SKM-1 treated with dmso at 0.1 percent for 144 hours (cell line): ENCODE data around the gene AQP10.
"Not testable (repeated sequence)": the region's sequence is repeated elsewhere in the genome, so short reads cannot be mapped to it uniquely, and the experiment has no call there.

ENCODE experiments used
- DNase-seq: peaks from one replicate; lab custom pipeline; 2025; ENCODE audit not compliant: unreplicated experiment; lab: John Stamatoyannopoulos, UW

Gene AQP10

DNA sequence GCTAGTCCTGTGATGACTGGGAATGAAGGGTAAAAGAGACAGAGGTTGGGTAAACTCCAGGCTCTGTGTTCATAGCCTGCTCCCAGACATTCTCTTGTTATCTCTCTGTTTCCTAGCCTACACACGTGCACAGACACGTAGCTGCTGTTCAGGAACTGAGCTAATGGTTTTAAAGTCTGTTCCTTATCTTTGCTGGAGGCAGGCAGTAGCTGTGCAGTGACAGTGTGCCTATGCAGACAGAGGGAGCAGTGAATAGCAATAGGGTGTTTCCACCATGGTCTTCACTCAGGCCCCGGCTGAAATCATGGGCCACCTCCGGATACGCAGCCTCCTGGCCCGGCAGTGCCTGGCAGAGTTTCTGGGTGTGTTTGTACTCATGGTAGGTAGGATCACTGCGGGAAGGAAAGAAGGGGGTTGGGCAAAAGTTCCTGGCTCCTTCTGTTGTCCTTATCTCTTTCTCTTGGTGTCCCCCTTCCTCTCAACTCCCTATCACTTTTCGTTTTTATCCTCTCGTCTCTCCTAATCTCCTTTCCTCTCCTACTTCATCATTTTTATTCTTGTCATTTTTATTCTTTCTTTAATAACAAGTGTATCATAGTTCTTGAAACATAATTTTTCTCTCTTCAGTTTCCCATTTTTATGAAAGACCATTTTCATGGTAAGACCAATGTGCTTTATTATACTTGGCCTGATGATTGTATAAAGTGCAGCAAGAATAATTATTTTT lies at the start of gene AQP10:
Gene AQP10 (plus strand): TSS at position 212 of the 727 bp plus-strand sequence. CDS start 63 bp downstream, at position 275.
- no peak for DNase-seq

DNA sequence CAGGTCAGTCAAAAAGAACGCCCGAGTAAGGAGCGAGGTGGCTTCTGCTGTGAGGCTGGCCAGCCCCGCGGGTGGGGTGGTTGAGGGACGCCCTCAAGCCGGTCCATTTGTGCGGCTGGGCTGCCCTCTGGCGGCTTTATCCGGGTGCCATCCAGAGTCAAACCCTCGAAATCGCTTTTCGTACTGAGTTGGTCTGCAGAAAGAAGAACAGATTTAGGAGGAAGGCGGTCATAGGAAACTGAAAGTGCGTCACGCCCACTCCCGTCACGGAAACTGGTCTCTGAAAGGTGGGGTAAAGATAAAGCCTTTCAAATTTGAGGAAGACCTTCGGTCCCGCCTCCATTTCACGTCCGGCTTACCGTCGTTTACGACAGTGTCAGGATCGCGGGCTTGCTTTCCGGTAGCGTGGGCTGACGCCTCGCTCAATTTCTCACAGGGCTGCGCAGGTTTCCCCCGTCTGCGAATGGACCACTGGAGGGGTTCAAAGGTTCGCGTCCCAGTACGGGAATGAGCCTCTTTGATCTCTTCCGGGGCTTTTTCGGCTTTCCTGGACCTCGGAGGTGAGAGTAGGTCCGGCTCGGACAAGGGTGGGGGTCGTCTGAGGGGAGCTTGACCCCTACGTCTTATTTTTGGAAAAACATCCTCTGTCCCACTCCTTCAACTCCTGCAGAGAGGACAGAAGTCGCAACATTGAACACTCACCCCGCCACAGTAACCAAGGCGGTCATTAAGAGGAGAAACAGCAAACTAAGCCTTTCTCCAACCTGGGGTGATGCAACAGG lies 48.5 kb upstream of the AQP10 start, which contains the start of gene HAX1:
Gene HAX1 (plus strand): TSS at position 413 of the 782 bp plus-strand sequence. CDS start 95 bp downstream, at position 508.
- peak; percentile 100 for DNase-seq

DNA sequence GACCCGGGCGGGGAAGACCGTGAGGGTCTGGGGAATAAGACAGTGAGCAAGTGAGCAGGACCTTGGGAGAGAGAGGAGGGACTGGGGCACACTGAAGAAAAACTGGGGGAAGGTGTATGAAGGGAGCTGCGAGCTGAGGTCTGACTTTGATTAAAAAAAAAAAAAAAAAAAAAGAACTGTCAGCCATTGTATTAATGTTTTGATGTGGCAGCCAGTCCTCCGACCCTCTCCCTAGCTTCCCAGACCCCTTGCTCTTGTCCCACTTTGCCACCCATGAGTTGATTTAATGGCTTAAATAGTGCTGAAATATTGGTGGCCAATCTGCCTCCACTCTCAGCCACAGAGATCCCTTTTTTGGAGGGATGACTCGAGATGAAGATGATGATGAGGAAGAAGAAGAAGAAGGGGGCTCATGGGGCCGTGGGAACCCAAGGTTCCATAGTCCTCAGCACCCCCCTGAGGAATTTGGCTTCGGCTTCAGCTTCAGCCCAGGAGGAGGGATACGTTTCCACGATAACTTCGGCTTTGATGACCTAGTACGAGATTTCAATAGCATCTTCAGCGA lies 47.8 kb upstream of the AQP10 start:
- DNase-seq = no peak

DNA sequence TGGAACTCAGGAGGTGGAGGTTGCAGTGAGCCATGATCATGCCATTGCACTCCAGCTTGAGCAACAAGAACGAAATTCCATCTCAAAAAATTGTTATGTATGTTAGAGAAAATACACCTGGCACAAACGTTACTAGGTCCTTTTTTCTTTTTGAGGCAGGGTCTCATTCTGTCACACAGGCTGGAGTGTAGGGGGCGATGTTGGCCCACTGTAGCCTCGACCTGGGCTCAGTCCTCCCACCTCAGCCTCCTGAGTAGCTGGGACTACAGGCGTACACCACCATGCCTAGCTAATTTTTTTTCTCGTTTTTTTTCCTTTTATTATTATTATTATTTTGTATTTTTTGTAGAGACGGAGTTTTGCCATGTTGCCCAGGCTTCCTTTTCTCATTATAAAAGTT lies 44.1 kb upstream of the AQP10 start:
- no peak for DNase-seq

- not testable (repeated sequence) for DNase-seq
These were observed 33.3 kb upstream of the AQP10 start for GRCh38 chr1:154287591-154287990.

DNA sequence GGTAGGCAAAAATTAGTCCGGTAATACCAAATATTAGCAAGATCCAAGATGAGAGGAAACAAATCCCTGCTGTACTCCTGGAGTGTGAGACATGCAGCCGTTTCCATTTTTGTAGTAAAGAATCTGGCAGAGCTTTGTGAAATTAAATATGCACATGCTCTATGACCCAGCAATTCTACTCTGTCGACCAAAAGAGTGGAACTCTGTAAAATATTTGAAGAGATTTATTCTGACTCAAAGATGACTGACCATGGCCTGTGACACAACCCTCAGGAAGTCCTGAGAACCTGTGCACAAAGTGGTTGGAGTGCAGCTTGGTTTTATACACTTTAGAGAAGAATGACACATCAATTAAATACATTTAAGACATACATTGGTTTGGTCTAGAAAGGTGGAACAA lies 32.2 kb upstream of the AQP10 start:
- DNase-seq = no peak

DNA sequence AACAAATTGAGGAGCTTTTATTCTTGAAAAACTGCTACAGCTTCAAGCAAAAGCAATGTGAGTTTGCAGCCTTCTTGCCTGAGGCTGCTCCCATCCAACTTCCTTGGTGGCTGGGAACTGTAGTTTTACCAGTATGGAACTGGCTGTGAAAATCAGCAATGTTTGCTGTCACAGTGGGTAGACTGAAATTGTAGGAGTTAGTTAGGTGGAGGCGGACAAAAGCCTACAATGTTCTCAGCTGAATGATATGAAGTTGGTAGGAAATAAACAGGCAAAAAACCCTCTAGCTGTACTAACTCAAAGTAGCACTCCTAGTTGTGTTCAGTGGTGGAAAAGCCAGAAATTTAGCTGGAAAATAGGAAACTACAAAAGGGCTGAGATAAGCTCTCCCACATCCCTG lies 30.0 kb upstream of the AQP10 start:
- DNase-seq = no peak

GRCh38 chr1:154295408-154296235 lies 25.3 kb upstream of the AQP10 start:
- peak; percentile 63 for DNase-seq

DNA sequence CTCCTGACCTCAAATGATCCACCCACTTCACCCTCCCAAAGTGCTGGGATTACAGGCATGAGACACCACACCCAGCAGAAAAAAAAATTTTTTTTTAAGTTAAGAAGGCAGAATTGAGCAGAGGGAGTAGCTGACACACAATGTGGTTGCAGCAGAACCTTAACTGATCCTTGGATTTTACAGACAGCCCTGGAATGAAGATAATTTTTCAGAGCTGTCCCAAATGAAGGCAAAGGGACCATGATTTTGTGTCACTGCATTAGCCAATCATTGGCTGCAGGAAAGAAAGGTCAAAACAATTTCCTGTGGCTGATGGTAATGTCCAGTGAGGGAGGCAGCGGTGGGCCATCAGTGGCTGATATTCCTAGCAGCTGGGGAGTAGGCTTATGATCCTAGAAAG lies 19.3 kb upstream of the AQP10 start:
- no peak for DNase-seq

DNA sequence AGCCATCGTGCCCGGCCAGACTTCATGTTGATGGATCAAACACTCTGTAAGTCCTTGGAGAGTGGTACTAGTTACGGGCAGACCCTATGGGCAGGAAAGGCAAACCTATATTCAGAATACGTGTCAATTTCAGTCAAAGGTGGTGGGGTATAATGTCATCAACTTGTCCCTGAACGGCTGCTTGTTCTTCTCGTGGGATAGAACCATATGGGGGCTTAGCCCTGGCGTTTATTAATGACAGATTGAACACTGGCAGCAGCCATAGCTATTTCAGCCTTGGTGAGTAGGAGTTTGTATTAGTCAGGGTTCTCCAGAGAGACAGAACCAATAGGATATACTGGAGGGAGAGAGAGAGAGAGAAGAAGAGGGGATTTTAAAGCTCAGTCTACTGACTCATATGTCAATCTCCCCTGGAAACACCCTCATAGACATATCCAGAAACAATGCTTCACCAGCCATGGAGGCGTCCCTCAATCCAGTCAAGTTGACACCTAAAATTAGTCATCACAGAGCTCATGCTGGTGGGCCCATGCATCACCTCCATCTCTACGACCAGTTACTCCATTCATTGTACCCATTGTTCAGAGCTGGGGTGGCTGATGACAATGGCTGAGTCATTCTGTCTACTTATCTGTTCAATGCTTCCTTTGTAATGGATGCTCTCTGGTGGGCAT lies 16.1 kb upstream of the AQP10 start:
- no peak for DNase-seq

- no peak for DNase-seq
These were observed 14.7 kb upstream of the AQP10 start for GRCh38 chr1:154306151-154306550.

- DNase-seq = not testable (repeated sequence)
These were observed 13.1 kb upstream of the AQP10 start for GRCh38 chr1:154307670-154308270.

GRCh38 chr1:154309136-154309535 lies 11.8 kb upstream of the AQP10 start:
- not testable (repeated sequence) for DNase-seq

DNA sequence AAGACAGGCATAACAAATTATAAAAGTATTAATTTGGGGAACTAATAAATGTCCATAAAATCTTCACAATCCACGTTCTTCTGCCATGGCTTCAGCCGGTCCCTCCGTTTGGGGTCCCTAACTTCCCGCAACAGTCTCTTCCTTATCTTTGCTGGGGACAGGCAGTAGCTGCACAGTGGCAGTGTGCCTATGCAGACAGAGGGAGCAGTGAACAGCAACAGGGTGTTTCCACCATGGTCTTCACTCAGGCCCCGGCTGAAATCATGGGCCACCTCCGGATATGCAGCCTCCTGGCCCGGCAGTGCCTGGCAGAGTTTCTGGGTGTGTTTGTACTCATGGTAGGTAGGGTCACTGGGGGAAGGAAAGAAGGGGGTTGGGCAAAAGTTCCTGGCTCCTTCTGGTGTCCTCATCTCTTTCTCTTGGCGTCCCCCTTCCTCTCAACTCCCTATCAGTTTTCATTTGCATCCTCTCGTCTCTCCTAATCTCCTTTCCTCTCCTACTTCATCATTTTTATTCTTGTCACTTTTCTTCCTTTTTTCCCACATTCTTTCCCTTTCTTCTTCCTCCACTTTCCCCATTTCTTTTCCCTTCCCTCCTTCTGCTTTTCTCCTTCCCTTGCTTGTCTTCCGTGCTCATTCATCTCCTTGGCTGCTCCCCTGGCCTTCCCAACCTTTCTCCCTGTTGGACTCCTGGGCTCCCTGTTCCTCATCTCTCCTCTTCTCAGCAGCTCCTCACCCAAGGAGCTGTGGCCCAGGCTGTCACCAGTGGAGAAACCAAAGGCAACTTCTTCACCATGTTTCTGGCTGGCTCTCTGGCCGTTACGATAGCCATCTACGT lies 8.4 kb upstream of the AQP10 start:
- DNase-seq = not testable (repeated sequence)

GRCh38 chr1:154313066-154313356 lies 7.9 kb upstream of the AQP10 start:
- no peak for DNase-seq

DNA sequence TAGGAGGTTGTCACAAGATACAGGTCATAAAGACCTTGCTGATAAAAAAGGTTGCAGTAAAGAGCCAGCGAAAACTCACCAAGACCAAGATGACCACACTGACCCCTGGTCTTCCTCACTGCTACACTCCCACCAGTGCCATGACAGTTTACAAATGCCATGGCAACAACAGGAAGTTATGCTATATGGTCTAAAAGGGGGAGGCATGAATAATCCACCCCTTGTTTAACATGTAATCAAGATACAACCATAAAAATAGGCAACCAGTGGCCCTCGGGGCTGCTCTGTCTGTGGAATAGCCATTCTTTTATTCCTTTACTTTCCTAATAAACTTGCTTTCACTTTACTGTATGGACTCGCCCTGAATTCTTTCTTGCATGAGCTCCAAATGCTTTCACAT lies 6.7 kb upstream of the AQP10 start:
- not testable (repeated sequence) for DNase-seq

GRCh38 chr1:154316704-154317103 lies 4.2 kb upstream of the AQP10 start:
- no peak for DNase-seq

GRCh38 chr1:154318386-154318785 lies 2.5 kb upstream of the AQP10 start:
- DNase-seq = no peak

DNA sequence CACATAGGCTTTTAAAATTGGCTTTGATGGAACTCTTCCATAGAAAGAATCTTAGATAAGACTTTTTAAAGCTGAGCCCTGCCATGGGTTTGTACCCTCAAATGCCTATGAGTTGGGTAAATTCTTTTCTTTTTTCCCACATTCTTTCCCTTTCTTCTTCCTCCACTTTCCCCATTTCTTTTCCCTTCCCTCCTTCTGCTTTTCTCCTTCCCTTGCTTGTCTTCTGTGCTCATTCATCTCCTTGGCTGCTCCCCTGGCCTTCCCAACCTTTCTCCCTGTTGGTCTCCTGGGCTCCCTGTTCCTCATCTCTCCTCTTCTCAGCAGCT lies 679 bp downstream of the AQP10 start:
- DNase-seq = not testable (repeated sequence)

GRCh38 chr1:154323493-154323892 lies 2.6 kb downstream of the AQP10 start:
- DNase-seq = no peak
